GM19025 (cell line): Measurements from ENCODE around the gene KDM2A.
"Not testable (repeated sequence)": the region's sequence is repeated elsewhere in the genome, so short reads cannot be mapped to it uniquely, and the experiment has no call there.

Experiments used
- ATAC-seq: cut with Tn5 transposase; IDR thresholded peaks from one replicate; pipeline ENCODE4 v1.9.1; 2021; ENCODE audit warnings: mild to moderate bottlenecking, low read depth, moderate library complexity; ENCODE audit not compliant: unreplicated experiment

KDM2A gene

GRCh38 chr11:67255353-67255752 lies 136.3 kb downstream of the KDM2A start:
- ATAC-seq, result no peak

- ATAC-seq, result no peak
These were observed 136.8 kb downstream of the KDM2A start for GRCh38 chr11:67255864-67256263.

DNA sequence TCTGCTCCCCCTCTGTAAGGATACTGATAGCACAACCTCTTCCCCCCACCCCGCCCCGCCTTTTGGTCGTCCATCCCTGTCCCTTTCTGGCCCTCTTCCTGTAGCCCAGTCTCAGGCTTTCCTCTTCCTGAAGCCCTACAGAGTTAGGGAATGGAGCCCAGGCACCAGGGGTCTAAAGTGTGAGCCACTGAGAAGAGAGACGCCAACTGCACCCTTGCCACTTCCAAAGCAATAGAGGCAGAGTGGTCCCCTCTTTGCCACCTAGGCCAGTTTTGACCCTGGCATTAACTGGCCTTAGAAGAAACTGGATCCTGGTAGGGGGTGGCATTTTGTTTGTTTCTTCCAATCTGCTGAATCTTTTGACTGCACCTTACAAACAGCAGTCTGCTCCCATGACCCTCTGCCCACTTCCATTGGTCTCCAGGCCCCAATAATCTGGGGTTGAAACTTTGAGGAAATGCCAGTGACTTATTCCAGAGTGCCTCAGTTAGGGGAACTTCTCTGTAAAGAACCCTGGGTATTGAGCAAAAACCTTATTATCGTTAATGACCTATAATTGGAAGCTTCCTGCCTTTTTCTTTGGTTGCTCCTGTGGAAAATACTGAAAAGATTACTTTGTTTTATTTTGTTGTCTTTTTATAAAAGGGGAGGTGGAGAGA lies 137.5 kb downstream of the KDM2A start:
- ATAC-seq, result no peak

- ATAC-seq, result no peak
These were observed 141.3 kb downstream of the KDM2A start for GRCh38 chr11:67260406-67260805.

- ATAC-seq, result not testable (repeated sequence)
These were observed 142.0 kb downstream of the KDM2A start for GRCh38 chr11:67260885-67261639.

GRCh38 chr11:67261640-67261945 lies 142.5 kb downstream of the KDM2A start:
- ATAC-seq, result no peak

GRCh38 chr11:67261946-67262681 lies 143.1 kb downstream of the KDM2A start:
- ATAC-seq, result no peak

DNA sequence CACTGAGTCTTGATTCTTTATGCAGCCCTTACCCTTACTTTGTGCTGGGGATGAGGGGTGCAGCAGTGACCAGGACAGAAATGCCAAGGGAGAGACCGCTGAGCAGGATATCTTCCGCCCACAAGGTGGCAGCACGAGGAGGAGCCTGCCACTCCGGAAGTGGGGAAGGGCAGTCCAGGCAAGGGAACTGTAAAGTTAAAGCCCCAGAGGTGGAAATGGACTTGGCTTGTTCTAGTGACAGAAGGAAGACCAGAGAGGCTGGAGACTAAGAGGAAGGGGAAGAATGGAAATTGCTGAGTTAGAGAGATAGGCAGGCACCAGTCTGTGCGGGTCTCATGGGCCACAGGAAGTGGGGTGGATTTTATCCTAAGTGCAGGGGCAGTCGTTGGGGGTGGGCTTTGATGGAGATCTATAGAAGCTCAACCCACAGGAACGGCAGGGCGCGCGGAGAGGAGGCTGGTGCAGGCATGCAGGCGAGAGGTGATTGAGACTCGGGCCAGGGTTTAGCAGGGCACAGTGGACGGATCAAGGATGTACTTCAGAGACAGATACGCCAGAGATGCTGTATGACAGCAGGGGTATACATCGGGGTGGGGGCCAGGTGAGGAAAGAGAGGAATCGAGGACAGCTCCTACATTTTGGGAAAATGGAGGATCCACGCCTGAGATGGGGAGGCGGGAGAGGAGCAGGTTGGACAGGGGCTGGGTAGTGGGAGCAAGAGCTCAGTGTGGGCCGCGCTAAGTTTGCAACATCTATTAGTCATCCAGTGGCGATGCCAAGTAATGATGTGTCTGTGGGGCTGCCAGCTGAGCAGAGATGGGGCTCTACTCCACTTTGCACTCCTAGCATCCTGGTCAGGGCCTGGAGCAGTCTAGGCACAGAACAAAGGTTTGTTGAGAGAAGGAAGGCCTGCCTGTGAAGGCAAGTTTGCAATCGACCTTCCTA lies 143.9 kb downstream of the KDM2A start:
- no peak for ATAC-seq

DNA sequence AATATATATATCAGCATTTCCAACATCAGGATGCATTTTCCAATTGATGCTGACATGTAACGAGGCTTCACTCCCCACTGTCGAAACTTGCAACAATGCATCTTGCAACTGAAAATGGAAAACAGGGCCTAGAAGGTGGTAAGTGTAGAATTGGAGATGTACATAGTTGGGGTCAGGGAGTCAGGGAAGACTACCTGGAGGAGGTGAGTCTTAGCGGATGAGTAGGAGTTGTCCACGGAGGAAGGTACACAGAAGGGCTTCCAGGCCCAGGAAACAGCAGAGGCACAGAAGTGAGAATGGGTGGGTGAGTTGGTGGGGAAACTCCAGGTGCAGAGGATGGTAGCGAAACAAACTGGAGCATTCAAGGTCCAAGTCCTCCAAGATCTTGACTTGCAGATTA lies 145.2 kb downstream of the KDM2A start:
- no peak for ATAC-seq

- no peak for ATAC-seq
These were observed 146.0 kb downstream of the KDM2A start for GRCh38 chr11:67264877-67265632.

DNA sequence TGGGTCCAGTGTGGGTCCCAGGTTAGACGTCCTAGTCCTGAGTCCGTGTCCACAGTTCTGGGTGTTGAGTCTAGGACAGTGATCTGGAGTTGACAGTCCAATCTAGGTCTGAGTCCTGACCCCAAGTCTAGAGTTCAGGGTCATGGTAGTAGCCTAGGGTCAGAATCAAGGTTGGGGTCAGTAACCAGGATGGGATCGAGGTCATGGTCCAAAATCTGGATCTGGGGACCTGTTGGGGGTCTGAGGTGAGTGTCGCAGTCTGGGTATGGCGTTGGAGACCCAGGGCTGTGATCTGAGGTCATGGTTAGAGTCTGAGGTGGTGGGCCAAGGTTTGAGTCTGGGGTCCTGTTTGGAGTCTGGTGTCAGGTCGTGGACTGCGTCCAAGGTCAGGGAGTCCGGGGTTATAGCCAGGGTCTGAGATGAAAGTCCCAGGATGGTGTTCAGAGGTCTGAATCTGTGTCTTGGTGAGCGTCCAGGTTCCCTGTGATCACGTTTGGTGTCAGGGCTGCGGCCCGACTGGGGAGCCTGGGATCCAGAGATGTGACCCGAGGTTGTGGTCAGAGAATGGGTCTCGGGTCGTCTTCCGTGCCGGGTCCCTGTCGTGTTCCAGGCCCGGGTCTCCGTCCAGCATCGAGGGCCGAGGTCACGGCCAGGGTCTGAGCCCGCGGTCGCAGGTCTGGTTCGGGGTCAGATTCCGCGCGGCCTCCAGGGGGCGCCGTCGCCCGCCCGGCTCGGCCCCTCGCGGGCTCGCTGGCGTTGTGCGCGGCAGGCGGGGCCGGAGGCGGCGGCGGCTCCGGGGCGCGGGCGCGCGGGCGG lies 146.8 kb downstream of the KDM2A start:
- peak; percentile 50 for ATAC-seq

- ATAC-seq, result peak; percentile 22
These were observed 147.6 kb downstream of the KDM2A start, which contains the start of gene GRK2 for GRCh38 chr11:67266449-67267187. TSS of gene GRK2 (plus strand) at chr11:67266473. CDS start at chr11:67266700, 227 bp downstream.

DNA sequence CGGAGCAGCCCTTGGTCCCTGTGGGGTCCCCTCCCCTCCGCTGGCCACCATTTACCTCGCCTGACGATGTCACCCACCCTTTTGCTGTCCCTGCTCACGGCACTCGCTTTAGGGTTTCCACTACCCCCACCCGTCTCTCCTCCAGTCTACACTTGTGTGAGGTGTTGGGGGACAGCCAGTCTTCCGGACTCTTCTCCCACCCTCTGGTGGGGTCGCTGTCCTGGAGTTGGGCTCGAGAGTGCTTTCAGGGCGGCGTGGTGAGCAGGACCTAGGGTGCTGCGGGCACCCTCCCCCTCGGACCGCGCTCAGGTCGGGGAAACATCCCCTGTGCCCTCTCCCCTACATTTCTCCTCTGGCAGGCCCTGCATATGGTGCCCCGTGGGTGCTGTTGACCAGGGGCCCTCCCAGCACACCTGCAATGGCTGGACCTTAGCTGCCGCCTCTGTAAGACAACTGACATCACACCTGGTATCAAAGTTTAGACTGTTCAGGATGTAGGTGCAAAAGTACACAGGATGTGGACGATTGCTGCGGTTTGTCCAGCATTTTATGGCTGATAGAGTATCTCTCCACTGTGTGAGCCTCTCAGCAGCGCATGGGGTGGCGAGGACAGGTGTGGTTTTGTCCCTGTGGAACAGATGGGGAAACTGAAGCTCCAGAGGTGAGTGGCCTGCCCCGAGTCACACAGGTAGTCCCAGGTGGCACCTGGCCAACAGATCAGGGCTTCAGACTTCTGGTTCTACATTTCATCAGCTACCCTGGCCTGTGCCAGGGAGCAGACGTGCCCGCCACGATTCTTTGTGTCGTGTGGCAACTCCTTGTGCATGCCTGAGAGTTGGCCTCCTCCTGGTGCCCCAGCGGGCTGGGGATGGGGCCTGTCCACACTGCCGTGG lies 148.4 kb downstream of the KDM2A start:
- ATAC-seq, result no peak

- ATAC-seq, result peak; percentile 35
These were observed 149.3 kb downstream of the KDM2A start for GRCh38 chr11:67268081-67268961.

DNA sequence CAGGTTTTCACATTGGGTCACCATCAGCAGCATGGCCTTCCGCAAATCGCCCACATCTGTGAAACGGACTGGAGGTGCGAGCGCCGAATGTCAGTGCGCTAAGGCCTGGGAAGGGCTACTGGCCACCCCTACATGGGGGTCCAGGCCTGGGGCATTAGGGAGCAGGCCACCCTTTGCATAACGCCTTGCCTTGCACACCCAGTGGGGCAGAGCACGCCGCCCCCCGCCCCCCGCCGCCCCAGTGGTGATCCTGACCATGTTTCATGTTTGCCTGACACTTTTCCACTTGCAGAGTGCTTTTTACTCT lies 149.9 kb downstream of the KDM2A start:
- no peak for ATAC-seq
